H54 (cell line): Measurements from ENCODE around the gene EXOC2.
"Not testable (repeated sequence)": the region's sequence is repeated elsewhere in the genome, so short reads cannot be mapped to it uniquely, and the experiment has no call there.

Experiments
- DNase-seq: peaks from one replicate; pipeline ENCODE4 v3.0.0; 2011; ENCODE audit warnings: low spot score, mixed read lengths; ENCODE audit not compliant: insufficient read length
- FAIRE-seq: peaks from 3 replicates; lab custom pipeline; 2011; peaks lifted over from hg19 to GRCh38; lab: Jason Lieb, UNC
- POLR2A ChIP-seq: IDR thresholded peaks from 2 replicates; pipeline ENCODE4 v1.6.1; 2011; ENCODE audit warnings: low read depth, mild to moderate bottlenecking, low read length

Gene EXOC2

GRCh38 chr6:704046-704445, 11.1 kb upstream of the EXOC2 start:
- DNase-seq (no peak), FAIRE-seq (no peak)
- no peak for TF ChIP-seq POLR2A

GRCh38 chr6:703552-703951, 10.6 kb upstream of the EXOC2 start:
- no peak for TF ChIP-seq POLR2A
- FAIRE-seq (no peak), DNase-seq (no peak)

- FAIRE-seq (no peak), DNase-seq (no peak)
- TF ChIP-seq POLR2A = no peak
Measured at GRCh38 chr6:701700-702479, 9.0 kb upstream of the EXOC2 start.

DNA sequence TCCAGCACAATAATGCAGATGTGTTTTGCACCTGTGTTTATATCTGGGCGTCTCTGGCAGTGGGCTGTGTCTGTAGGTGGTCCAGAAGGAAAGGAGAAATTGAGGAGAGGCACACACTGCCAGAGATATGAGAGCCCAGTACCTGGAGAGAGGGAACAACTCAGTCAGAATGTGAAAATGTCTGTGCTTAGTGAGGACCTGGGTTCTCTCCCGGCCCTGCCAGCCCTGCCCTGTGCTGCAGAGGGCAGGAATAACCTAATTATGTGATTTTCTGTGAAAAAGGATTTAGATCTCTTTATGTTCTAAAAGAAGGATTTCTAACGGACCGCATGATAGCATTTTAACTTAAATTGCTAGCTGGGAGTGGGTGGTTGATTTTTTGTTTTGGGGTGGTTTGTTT, 8.3 kb upstream of the EXOC2 start:
- FAIRE-seq = no peak

GRCh38 chr6:700490-700889, 7.6 kb upstream of the EXOC2 start:
- DNase-seq (no peak), FAIRE-seq (no peak)
- TF ChIP-seq POLR2A = no peak

More for the DNA sequence above, 8.3 kb upstream of the EXOC2 start:
- TF ChIP-seq POLR2A = no peak
- DNase-seq = no peak

GRCh38 chr6:699319-699718, 6.4 kb upstream of the EXOC2 start:
- no peak for DNase-seq
- no peak for TF ChIP-seq POLR2A
- FAIRE-seq = no peak

GRCh38 chr6:694431-695126, 1.6 kb upstream of the EXOC2 start:
- DNase-seq, FAIRE-seq: not testable (repeated sequence)

DNA sequence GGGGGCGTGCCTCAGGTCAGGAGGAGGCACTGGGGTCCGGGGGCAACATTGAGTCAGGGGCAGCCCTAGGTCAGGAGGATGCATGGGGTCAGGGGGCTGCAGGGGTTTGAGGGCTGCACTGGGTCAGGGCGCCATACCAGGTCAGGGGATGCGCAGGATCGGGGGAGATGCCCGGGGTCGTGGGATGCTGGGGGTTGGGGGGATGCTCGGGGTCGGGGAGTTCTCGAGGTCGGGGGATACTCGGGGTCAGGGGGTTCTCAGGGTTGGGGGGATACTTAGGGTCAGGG, 727 bp upstream of the EXOC2 start:
- no peak for FAIRE-seq
- no peak for TF ChIP-seq POLR2A
- DNase-seq = no peak

GRCh38 chr6:692356-692851, 535 bp downstream of the EXOC2 start:
- TF ChIP-seq POLR2A = no peak
- DNase-seq (peak; percentile 56), FAIRE-seq (no peak)

GRCh38 chr6:689223-689622, 3.7 kb downstream of the EXOC2 start:
- TF ChIP-seq POLR2A = no peak
- FAIRE-seq (no peak), DNase-seq (no peak)

DNA sequence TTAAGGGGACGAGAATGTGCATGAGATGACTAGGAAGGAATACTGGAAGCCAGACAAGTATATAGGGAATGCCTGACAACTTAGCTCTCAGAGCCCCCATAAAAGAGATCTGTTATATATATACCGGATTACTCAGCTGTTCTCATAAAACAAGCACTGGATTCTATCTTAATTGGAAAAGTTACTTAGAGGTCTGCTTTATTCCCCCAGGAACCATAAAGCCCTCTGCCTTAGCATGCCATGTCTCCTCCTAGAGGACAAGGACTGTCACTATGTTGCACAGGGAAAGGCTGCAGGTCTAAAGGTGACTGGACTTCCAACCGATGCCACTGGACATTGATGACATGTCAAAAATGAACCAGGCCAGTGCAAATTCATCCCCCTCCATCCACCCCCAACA, 6.4 kb downstream of the EXOC2 start:
- no peak for FAIRE-seq
- DNase-seq = no peak
- TF ChIP-seq POLR2A = no peak

DNA sequence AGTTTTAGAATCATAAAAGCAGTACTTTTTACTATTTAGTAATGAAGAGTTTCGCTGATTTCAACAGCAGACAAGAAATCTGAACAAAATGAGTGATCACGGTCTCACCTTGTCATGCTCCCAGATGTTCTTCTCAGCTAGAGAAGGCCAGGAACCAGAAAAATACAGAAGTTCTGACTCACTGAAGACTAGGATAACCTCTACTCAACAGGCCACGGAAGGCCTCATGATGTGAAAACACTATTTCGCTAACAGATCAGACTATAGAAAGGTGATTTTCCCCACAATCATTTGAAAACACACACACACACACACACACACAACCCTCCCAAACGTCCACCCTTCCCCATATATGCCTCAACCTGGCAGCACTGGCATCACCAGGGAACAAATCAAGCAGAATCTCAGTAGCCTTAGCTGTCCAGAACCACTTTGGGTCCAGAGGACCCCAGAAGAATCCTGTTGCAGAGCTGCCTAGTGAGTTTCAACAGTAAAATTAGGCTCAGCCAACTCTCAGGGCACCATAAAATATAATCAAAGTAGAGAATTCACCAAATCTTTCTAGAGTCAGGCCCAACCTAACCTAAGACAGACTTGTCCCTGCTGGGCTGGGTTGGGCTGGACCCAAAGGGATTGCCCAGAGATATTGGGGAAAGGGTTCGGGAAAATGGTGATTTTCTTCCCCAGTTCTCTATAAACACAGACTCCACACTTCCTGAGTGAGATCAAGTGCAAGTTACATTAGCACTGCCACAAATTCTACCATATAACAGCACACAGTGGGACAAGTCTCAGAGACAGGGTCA, 7.9 kb downstream of the EXOC2 start:
- TF ChIP-seq POLR2A = no peak
- no peak for FAIRE-seq

GRCh38 chr6:683742-684440, 9.0 kb downstream of the EXOC2 start:
- no peak for FAIRE-seq
- TF ChIP-seq POLR2A = no peak
- DNase-seq = no peak

More for the DNA sequence above, 7.9 kb downstream of the EXOC2 start:
- DNase-seq = peak; percentile 37
